SK-N-SH (cell line): ENCODE data around the gene CACNA1D.

Experiments used
- CTCF ChIP-seq: fragments of 200-600 bp; sonication (generic); IDR thresholded peaks from 2 replicates; pipeline ENCODE4 v1.6.1; 2017; ENCODE audit warnings: antibody characterized with exemption, mild to moderate bottlenecking, moderate library complexity
- POLR2AphosphoS5 ChIP-seq: IDR thresholded peaks from 2 replicates; pipeline ENCODE4 v1.6.1; 2012; ENCODE audit warnings: low read depth, low read length
- RAD21 ChIP-seq: IDR thresholded peaks from 2 replicates; pipeline ENCODE4 v1.6.1; 2012; ENCODE audit warnings: mild to moderate bottlenecking, low read length
- REST ChIP-seq: IDR thresholded peaks from 2 replicates; pipeline ENCODE4 v1.6.1; 2012; ENCODE audit warnings: mild to moderate bottlenecking, low read depth, low read length, moderate library complexity
- RFX5 ChIP-seq: IDR thresholded peaks from 2 replicates; pipeline ENCODE4 v1.6.1; 2012; ENCODE audit warnings: mild to moderate bottlenecking, improper control_type of control experiment, low read length
- SIN3A ChIP-seq: IDR thresholded peaks from 2 replicates; pipeline ENCODE4 v1.6.1; 2012; ENCODE audit warnings: low read depth, mild to moderate bottlenecking, low read length, moderate library complexity, borderline replicate concordance
- USF2 ChIP-seq: fragments of 150-350 bp; IDR thresholded peaks from 2 replicates; pipeline ENCODE4 v1.6.1; 2017; ENCODE audit warnings: antibody characterized with exemption, low read length, low read depth, borderline replicate concordance
- YY1 ChIP-seq: IDR thresholded peaks from 2 replicates; pipeline ENCODE4 v1.4.0; 2012; ENCODE audit warnings: low read depth, mild to moderate bottlenecking
- ZBTB33 ChIP-seq: IDR thresholded peaks from 2 replicates; pipeline ENCODE4 v1.4.0; 2012; ENCODE audit warnings: low read depth, borderline replicate concordance

- TF ChIP-seq RFX5, result no peak
- TF ChIP-seq USF2, result no peak
- no peak for TF ChIP-seq YY1
- no peak for TF ChIP-seq RAD21
- no peak for TF ChIP-seq CTCF
- TF ChIP-seq SIN3A, result no peak
- TF ChIP-seq ZBTB33, result no peak
- TF ChIP-seq POLR2AphosphoS5, result no peak
- TF ChIP-seq REST, result no peak
These were observed 298.5 kb downstream of the CACNA1D start for GRCh38 chr3:53792866-53793265.
